Stomach (tissue), 4 donors: ENCODE data around the gene NFIX.

Source experiments
- CTCF ChIP-seq, 7 experiments: fragments of 450-650 bp in 4 of 7; fragments of 200-600 bp in 3 of 7; sonication (generic) in 3 of 7; IDR thresholded peaks; one replicate each; pipeline ENCODE4 v1.5.1; 2016 to 2019; ENCODE audit warnings: antibody characterized with exemption in 7 of 7, control low read depth in 2 of 7, mild to moderate bottlenecking in 1 of 7
- EP300 ChIP-seq: sonication (generic); formaldehyde crosslinking; IDR thresholded peaks from one replicate; pipeline ENCODE4 v1.6.1; 2017; ENCODE audit warnings: antibody characterized with exemption
- POLR2A ChIP-seq, 4 donors: fragments of 450-650 bp; IDR thresholded peaks; one replicate each; pipeline ENCODE4 v1.6.1; 2016; ENCODE audit warnings: antibody characterized with exemption in 4 of 4, control low read depth in 2 of 4, mild to moderate bottlenecking in 1 of 4, moderate library complexity in 1 of 4
- POLR2AphosphoS5 ChIP-seq, 3 donors: sonication (generic); formaldehyde crosslinking; IDR thresholded peaks; one replicate each; pipeline ENCODE4 v1.6.1; 2016; ENCODE audit warnings: antibody characterized with exemption in 3 of 3

GRCh38 chr19:13129384-13129783, 134.1 kb downstream of the NFIX start:
- TF ChIP-seq EP300 (no peak), CTCF (IDR thresholded peaks at IDR 0.05) (no peak), POLR2AphosphoS5 (IDR thresholded peaks at IDR 0.05) (no peak), POLR2A (IDR thresholded peaks at IDR 0.05) (no peak)
